K562 (cell line): ENCODE measurements around the gene KNSTRN. TPM values are rescaled to one million over a fixed set of nuclear protein-coding genes. Genes with fewer than 3 reads are reported as not detected.
A peak's percentile ranks its signal among the peaks of the same experiment; 100 is the strongest.

Experiments used
- BHLHE40 ChIP-seq: IDR thresholded peaks from 2 replicates; pipeline ENCODE4 v1.6.1; 2011; ENCODE audit warnings: low read length, improper control_type of control experiment
- DLX4 ChIP-seq: fragments of 250-450 bp; sonication (Bioruptor Pico); IDR thresholded peaks from 2 replicates; pipeline ENCODE4 v1.6.1; 2021; ENCODE audit warnings: mild to moderate bottlenecking
- ELF2 ChIP-seq: fragments of 250-450 bp; sonication (Bioruptor Pico); IDR thresholded peaks from 2 replicates; pipeline ENCODE4 v1.5.0; 2021; ENCODE audit warnings: mild to moderate bottlenecking
- FOXP1 ChIP-seq: sonication (generic); formaldehyde crosslinking; IDR thresholded peaks from 2 replicates; pipeline ENCODE4 v1.8.0; 2022; ENCODE audit warnings: mild to moderate bottlenecking, missing genetic modification reagents
- FOXP4 ChIP-seq: sonication (generic); formaldehyde crosslinking; IDR thresholded peaks from 2 replicates; pipeline ENCODE4 v1.8.0; 2022; ENCODE audit warnings: mild to moderate bottlenecking, missing genetic modification reagents, borderline replicate concordance
- GTF2E2 ChIP-seq: fragments of 200-800 bp; sonication (Bioruptor generic); IDR thresholded peaks from 2 replicates; pipeline ENCODE4 v1.6.1; 2016; ENCODE audit warnings: missing genetic modification characterization, missing compliant biosample characterization
- KLF10 ChIP-seq: fragments of 250-450 bp; sonication (Bioruptor Pico); IDR thresholded peaks from 2 replicates; pipeline ENCODE4 v1.6.1; 2021; ENCODE audit warnings: matching md5 sums
- MCM5 ChIP-seq: fragments of 450-650 bp; IDR thresholded peaks from 2 replicates; pipeline ENCODE4 v1.6.1; 2016; ENCODE audit warnings: low read depth
- MECOM ChIP-seq: fragments of 250-450 bp; sonication (Bioruptor Pico); IDR thresholded peaks from 2 replicates; pipeline ENCODE4 v1.8.0; 2022; ENCODE audit warnings: inconsistent platforms
- NCOA1 ChIP-seq: fragments of 450-650 bp; IDR thresholded peaks from 2 replicates; pipeline ENCODE4 v1.6.1; 2016; ENCODE audit warnings: low read depth
- NCOR1 ChIP-seq: fragments of 450-650 bp; IDR thresholded peaks from 2 replicates; pipeline ENCODE4 v1.6.1; 2016; ENCODE audit warnings: mild to moderate bottlenecking, moderate library complexity
- NFIC ChIP-seq: fragments of 450-650 bp; IDR thresholded peaks from 2 replicates; pipeline ENCODE4 v1.6.1; 2017; ENCODE audit warnings: mild to moderate bottlenecking, inconsistent platforms
- PHF8 ChIP-seq: fragments of 200-600 bp; sonication (generic); IDR thresholded peaks from 2 replicates; pipeline ENCODE4 v1.6.1; 2012; ENCODE audit warnings: mixed run types, mild to moderate bottlenecking, inconsistent platforms, low read length, moderate library complexity, borderline replicate concordance
- RBM15 ChIP-seq: fragments of 200-400 bp; formaldehyde crosslinking; IDR thresholded peaks from 2 replicates; pipeline ENCODE4 v1.6.1; 2018; ENCODE audit warnings: mild to moderate bottlenecking, low read length, moderate library complexity; ENCODE audit not compliant: insufficient read depth
- SIN3A ChIP-seq, 2 experiments: fragments of 150-350 bp in 1 of 2; IDR thresholded peaks; 2 replicates each; pipeline ENCODE4 v1.6.1; 2011 to 2016; ENCODE audit warnings: borderline replicate concordance in 2 of 2, low read depth in 2 of 2, low read length in 2 of 2, mild to moderate bottlenecking in 2 of 2, moderate library complexity in 2 of 2; ENCODE audit not compliant: control insufficient read depth in 1 of 2
- TCF7 ChIP-seq: sonication (generic); IDR thresholded peaks from 2 replicates; pipeline ENCODE4 v1.6.1; 2016; ENCODE audit warnings: antibody characterized with exemption, borderline replicate concordance
- TSHZ1 ChIP-seq: fragments of 250-450 bp; sonication (Bioruptor Pico); IDR thresholded peaks from 2 replicates; pipeline ENCODE4 v1.4.0; 2020; ENCODE audit warnings: mild to moderate bottlenecking, moderate library complexity
- WHSC1 ChIP-seq: IDR thresholded peaks from one replicate; pipeline ENCODE4 v1.6.1; 2012; ENCODE audit warnings: low read length, control low read depth, inconsistent platforms
- ZNF354B ChIP-seq: fragments of 250-450 bp; sonication (Bioruptor Pico); IDR thresholded peaks from 2 replicates; pipeline ENCODE4 v1.4.0; 2020
- polyA plus RNA-seq, 8 experiments: library from polyadenylated mRNA; depleted of rRNA in 4 of 8; stranded (reverse) in 5 of 8; unstranded in 3 of 8; fragments of >200 nt; fragmentation: Nextera tagmentation in 2 of 8; fragmentation: Illumina TruSeq in 1 of 8; extraction: Ambion mirVana in 2 of 8; extraction: Trizol in 1 of 8; gene quantifications; 2 replicates each; pipeline versions ENCODE4 v1.2.1 to v1.2.3, GENCODE V29; 2011 to 2014; ENCODE audit warnings: inconsistent platforms in 1 of 8, missing spikeins in 1 of 8
- total RNA-seq, 7 experiments: library from RNA; depleted of rRNA in 6 of 7; stranded (reverse); fragments of >200 nt in 6 of 7; fragmentation: Illumina TruSeq in 2 of 7; extraction: Trizol in 2 of 7; gene quantifications; 2 replicates each; pipeline versions ENCODE4 v1.2.1 to v1.2.3, GENCODE V29; 2011 to 2021; ENCODE audit warnings: low replicate concordance in 1 of 7

Gene KNSTRN
- total and polyA plus RNA-seq, 9 of the 15 experiments (the other 6 are each of a cell fraction or from before 2014, with no cell fraction given): 48.7 to 88.2 (median 66.3) TPM

GRCh38 chr15:40382580-40383456, at the start of gene KNSTRN (continued):
- TF ChIP-seq DLX4 (CRISPR knock-in tag) (no peak), TCF7 (no peak), FOXP4 (CRISPR knock-in tag) (no peak), NFIC (no peak; the same call in 1 of the 2 replicates), ZNF354B (no peak), ELF2 (CRISPR knock-in tag) (no peak), SIN3A (IDR thresholded peaks at IDR 0.05; ENCODE audit: borderline replicate concordance in 2 of 2, control insufficient read depth in 1 of 2, low read depth in 2 of 2, low read length in 2 of 2) (peak; percentile 54 to 74; a peak in 2 of 4 replicates), NCOR1 (no peak), BHLHE40 (no peak), RBM15 (no peak), MECOM (no peak), NCOA1 (peak; percentile 92), KLF10 (CRISPR knock-in tag) (no peak), MCM5 (no peak), TSHZ1 (no peak), WHSC1 (no peak), FOXP1 (CRISPR knock-in tag) (no peak), PHF8 (peak; percentile 87; the same call in 1 of the 2 replicates), GTF2E2 (peak; percentile 63; the same call in 1 of the 2 replicates)
